Cortex of kidney (tissue), 1 donor: ENCODE results near the gene TATDN2.
"Not testable (repeated sequence)": the region's sequence is repeated elsewhere in the genome, so short reads cannot be mapped to it uniquely, and the experiment has no call there.

Source experiments
- DNase-seq: peaks from one replicate; lab custom pipeline; 2025; lab: John Stamatoyannopoulos, UW

TATDN2 gene

DNA sequence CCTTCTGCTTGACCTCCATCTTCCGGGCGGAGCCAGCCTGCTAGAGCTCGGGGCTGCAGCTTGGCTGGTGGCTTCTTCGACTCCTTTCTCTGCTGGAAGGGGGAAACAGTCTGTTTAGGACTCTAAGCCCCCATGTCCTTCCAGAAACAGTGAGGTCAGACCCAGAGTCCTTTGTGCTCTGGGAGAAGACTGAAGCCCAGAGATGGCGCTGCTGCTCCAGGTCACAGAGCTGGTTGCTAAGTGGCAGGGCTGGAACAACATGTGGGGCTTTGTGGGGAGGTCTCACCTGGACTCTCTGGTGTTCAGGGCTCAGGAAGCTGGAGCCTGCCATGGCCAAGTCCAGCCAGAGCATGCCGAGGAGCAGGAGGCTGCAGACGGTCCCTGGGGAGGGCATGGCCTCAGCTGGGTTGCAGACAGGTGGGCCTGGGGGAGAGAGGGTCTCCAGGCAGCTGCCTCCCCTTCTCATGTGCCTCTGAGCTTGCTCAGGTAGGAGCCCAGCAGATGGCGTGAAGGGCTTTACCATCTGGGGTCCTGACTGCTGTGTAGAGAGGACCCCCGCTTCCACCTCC, 41.6 kb downstream of the TATDN2 start:
- no peak for DNase-seq

DNA sequence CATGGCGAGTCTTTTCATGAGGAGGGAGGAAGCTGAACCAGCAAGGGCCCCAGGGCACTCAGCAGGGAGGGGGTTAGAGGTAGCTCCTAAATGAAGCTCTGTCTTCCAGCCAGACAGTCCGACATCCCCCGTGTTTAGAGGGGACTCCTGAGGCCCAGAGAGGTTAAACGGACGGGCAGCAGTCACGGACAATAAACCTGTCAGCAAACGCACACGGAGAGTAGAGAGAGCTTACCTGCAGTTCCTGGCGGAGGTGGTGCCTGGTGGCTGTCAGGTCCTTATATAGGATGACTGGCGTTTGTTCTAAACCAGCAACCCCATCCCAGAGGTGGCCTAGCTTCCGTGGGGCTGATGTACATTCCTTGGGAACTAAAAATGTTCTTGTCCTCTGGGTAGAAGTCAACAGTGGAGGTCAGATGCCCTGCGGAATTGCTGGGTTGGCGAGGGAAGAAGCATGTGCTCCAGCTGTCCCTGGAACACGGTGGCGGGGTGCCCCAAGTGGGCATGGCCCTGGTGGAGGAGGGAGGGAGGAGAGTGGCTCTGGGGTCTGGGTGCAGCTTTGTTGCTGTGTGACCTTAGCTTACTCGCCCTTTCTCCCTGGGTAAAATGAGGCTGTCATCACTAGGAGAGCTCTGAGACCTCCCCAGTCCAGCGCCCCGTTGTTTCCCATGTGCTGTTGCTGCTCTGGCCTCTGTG, 42.4 kb downstream of the TATDN2 start:
- DNase-seq = no peak

DNA sequence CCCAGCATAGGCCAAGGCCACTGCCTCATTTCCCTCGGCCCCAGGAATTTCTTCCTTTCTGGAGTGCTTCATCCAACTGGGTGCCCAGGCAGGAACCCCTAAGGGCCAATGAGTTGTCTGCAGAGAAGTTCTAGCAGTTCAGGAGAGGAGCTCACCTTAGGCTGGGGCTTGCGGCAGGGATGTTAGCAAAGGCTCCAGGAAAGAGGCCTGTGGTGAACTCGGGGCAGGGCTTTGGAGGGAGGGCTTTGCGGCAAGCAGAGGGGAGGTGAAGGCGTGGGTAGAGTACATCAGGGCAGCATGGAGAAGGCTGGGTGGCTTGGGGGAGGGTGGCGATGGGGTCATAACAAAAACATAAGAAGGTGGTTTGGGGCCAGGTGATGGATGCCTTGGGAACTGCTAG, 43.4 kb downstream of the TATDN2 start:
- DNase-seq = no peak

DNA sequence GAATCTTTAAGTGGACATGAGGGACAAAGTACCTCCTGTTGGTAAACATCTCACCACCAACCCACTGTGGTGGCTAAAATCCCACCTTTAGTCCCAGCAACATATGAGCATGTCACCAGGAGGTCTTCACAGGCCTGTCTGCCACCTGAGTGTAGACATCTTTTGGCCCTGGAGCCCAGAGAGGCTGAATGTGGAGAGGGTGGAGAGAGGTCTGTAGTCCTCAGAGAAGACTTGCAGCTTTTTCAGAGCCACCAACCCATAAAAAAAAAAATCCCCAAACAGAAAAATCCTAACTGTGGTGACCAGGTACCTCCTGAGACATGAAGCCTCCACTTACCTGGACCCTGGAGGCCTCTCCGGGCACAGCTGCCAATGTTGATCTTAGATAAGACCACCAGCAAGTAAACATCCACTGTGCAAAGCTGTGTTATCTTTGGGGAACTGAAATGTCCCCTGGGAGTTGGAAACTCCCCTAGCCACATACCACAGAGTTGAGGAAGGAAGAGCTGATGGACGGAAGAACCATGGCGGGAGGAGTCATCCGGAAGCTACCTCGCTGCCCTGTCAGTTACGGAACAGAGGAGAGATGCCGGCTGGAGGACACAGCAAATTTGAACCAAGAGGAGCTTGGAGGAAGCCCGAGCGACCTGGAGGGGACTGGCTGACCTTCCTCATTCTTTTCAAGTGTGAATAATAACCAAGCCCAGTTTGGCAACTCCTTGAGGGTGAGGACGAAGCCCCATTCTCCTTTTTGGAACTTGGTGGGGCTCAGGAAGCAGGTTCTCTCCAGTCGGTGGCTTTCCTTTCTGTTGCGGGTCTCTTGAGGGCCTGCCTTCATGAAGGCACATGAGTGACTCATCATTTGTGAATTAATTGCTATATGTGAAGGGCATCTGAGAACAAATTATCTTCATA, 44.5 kb downstream of the TATDN2 start, which contains the start of gene GHRL:
Gene GHRL, minus strand, starts transcription at position 443 of the 915 bp plus-strand sequence. CDS start 2,767 bp downstream, outside the sequence.
- DNase-seq = no peak

DNA sequence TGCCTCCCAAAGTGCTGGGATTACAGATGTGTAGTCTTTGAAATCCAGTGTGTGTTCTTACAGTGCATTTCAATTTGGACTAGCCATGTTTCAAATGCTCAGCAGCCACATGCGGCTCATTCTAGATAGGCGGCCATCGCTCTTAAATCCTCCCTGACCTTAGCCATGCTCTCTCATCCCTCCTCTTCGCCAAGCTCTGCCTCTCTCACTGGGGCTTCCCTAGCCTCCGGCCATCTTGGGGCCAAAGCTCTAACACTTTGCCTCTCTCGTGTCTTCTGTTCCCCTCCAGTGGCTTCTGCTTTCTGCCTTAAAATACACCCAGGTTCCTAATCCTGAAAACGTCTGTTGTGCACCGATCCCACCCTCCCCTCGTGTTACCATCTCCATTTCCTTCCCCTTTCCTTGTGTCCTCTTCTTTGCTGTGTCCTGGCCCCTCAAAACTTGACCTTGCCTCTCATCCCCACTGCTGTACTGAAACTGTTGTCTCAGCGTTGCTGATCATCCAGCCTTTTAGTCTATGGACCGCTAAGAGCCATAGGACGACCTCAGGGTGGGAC, 45.8 kb downstream of the TATDN2 start:
- DNase-seq = no peak

DNA sequence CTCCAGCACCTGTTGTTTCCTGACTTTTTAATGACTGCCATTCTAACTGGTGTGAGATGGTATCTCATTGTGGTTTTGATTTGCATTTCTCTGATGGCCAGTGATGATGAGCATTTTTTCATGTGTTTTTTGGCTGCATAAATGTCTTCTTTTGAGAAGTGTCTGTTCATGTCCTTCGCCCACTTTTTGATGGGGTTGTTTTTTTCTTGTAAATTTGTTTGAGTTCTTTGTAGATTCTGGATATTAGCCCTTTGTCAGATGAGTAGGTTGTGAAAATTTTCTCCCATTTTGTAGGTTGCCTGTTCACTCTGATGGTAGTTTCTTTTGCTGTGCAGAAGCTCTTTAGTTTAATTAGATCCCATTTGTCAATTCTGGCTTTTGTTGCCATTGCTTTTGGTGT, 49.8 kb downstream of the TATDN2 start:
- DNase-seq = not testable (repeated sequence)

DNA sequence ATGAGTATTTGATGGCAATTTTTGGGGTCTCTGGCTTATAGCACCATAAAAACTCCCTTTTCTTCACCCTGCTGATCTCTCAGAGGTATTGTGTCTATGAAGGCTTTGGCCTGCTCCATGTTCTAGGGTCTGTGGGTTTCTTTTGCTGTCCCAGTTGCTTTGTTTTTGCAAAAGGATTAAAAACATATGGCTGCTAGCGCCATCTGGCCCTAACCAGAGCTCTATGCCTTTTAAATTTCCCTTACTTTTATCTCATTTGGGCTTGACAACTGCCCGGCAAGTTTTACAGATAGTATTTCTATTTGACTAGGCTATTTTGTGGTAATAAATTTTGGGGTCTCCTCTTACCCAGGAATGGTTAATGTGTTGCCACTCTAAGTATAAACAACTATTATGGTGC, 50.9 kb downstream of the TATDN2 start:
- no peak for DNase-seq

DNA sequence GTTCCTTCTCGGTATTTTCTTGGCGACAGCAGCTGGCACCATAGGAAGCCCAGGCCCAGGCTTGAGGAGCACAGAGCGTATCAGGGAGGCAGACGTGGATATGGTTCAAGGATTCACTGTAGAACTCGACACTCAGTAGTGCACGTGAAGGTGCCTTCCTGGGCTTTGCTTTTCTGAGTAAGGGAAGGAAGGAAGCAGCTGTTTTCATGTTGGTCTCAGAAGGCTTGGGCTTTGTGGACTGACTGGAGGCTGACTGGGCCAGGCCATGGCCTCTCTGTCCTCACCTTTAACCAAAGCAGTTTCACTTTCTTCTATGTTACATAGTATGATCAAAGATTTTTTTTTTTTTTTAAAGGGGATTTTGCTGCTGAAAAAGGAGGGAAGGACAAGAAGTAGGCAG, 51.4 kb downstream of the TATDN2 start:
- no peak for DNase-seq

DNA sequence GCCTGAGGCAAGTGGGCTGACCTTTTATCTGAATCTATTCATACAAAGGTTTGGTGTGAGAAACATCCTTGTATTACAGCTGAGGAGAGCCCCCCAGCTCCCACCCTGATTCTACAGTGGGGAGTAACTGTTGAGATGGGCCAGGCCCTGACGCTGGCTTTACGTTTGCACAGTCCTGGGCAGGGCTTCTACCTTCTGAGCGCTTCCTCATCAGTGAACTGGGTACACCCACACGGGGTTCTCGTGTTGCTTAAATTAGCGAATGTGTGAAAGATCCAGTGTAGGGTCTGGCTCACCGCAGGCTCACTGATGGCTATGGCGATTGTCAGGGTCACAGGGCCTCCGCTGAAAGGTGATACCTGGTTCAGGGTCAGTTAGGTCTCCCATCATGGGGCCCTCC, 51.8 kb downstream of the TATDN2 start:
- DNase-seq = no peak

DNA sequence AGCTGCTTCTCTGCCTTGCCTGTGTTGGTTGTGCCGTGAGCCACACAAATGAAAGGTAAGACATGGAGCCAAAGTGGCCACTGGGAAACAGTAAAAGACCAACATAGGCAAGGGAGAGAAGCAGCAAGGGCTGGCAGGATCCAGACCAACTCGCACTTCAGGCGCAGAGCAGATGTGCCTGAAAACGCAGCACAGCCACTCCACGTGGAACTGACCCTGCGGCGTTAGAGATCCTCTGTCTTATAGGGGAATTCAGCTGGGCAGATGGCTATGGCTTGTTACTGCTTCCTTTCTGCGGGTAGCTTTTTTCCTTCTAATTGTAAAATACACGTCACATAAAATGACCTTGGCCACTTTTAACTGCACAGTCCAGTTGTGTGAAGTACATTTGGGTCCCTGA, 54.8 kb downstream of the TATDN2 start:
- DNase-seq = no peak

DNA sequence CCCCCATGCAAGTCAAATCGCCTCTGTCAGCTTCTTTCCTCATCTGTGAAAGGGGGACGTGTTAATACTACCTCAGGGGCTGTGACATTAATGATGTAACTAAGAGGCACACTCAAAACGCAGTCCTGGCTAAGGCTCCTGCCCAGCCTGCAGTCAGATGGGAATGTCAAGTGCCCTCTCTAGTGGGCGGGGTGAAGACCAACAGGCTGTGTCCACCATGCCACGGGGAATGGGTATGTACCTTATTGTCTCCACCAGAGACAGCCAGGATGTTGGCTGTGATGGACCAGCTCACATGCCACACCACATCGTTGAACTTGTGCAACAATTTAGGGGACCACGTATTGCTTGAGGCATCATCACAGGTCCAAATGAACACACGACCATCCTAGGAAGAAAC, 55.5 kb downstream of the TATDN2 start:
- DNase-seq = no peak

DNA sequence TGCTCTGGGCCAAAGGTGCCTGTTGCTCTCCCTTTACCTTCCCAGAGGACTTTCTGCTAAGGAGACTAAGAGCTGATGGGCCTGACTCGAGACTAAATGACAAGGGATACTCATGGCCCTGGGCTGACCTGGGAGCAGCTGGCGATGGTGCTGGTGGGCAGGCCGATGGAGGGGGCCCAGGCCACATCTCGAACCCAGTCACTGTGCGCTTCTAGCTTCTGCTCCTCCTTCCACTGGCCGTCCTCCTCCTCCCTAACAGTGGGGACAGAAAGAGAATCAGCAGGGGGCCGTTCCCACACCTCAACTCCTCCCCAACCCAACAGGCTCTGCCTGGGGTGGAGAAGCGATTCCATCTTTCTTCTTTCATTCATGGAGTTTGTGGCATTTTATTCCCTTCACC, 56.6 kb downstream of the TATDN2 start:
- no peak for DNase-seq

DNA sequence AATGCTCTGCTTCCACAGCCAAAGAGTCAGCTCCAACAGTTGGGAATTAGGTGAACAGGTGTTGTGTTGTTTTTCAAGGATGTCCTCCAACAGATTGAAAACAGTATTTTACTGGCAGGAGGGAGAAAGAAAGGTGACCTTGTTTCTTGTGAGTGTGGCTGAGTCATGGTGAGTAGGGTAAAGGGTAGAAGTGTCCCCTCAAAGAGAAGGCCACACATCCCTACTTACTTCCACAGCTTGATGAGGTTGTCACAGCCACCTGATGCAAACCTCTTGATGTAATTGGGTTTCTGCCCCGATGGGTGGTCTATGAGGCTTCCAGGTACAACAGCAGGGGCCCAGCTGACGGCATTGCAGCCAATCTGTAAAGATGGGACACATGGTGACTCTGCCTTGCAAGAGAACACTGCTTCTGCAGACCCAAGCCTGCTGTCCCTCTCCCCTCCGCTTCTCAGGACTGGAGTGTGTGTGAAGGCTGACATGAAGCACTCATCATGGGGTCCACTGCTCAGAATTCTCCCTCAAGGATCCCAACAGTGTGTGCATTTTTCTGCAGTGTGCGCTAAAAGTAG, 57.2 kb downstream of the TATDN2 start:
- DNase-seq = no peak

DNA sequence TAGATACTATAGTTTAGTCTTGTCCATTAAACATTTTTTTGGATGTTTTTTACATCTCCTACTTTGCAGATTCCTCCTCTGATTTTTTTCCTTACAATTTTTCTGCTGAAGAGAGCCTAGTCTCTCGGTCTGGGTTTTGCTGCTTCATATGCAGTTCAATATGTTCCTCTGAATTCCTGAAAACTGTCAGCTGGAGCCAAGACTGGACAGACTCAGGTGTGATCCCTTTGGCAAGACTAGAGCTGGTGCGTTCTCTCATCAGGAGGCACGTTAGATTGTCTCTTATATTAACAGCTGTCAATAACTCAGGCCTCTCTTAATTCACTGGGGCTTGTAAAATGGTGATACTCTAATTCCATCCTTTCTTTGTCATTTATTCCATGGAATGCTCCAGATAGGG, 57.9 kb downstream of the TATDN2 start:
- DNase-seq = no peak

DNA sequence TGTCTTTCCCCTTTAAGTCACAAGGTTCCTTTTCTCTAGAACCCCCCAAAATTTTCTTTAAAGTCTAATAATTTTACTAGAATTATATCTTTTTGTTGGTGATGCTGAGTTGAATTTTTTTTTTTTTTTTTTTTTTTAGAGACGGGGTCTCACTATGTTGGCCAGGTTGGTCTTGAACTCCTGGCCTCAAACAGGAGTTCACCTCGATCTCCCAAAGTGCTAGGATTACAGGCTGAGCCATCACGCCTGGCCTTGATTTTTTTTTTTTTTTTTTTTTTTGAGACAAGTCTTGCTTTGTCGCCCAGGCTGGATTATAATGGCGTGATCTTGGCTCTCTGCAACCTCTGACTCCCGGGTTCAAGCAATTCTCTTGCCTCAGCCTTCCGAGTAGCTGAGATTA, 60.4 kb downstream of the TATDN2 start:
- no peak for DNase-seq

DNA sequence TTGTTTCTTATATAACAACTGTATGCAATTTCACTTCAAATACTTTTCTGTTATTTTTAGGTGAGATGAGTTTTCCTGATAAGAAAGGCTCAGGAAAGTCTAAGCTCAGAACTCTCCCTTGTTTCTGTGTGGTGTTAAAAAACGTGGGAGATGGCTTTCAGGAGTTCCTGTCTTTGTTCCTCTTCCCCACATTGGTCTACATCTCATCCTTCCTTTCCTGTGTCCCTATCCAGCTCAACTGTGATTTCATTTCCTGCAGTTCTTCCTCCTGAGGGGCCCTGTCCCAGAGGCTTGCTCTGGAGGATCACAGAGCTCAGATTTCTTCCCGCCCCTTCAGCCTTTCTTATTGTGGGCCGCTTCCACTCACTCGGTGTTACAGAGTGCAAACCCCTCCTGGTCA, 61.5 kb downstream of the TATDN2 start:
- DNase-seq = no peak

DNA sequence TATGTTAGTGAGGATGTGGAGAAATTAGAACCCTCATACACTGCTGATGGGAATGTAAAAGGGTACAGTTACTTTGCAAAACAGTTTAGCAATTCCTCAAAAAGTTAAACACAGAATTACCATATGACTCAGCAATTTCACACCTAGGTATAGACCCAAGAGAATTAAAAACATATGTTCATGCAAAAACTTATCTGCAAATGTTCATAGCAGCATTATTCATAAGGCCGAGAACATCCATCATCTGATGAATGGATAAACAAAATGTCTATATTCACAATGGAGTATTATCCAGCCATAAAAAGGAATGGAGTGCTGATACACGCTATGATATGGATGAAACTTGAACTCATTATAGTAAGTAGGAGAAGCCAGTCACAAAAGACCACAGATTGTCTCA, 62.3 kb downstream of the TATDN2 start:
- DNase-seq = no peak

DNA sequence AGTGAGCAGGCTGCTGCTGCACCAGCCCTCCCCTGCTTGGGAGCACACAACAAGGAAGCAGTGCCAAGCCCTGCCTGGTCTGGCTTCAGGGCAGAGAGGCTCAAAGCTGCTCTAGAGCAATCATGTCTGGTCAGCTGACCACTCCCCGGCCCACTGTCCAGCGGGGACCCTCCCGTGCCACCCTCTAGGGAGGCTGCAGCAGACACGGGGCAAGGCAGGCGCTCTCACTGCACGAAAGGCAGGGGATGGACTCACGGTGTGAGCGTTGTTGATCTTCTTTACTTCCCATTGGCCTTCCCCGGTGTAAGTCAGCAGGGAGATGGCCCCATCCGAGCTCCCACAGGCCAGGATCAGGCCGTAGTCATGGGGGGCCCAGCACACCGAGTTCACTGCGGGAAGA, 63.5 kb downstream of the TATDN2 start:
- DNase-seq = no peak

DNA sequence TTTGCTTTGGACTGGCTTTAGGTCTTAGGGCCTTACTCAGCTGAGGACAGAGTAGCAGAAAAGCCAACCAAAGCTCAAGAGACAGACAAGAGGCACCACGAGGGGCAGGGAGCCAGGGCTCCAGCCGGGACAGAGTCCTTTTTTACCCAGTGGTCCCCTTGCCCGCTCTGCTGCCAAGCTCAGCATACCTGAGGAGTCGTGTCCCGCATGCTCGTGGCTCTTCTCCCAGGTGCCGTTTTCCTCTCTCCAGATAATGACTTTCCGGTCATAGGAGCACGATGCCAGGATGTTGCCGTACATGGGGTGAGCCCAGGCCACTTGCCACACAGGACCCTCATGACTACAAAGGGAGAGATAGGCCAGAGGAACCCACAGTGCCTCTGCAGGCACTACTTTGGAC, 64.1 kb downstream of the TATDN2 start:
- no peak for DNase-seq

DNA sequence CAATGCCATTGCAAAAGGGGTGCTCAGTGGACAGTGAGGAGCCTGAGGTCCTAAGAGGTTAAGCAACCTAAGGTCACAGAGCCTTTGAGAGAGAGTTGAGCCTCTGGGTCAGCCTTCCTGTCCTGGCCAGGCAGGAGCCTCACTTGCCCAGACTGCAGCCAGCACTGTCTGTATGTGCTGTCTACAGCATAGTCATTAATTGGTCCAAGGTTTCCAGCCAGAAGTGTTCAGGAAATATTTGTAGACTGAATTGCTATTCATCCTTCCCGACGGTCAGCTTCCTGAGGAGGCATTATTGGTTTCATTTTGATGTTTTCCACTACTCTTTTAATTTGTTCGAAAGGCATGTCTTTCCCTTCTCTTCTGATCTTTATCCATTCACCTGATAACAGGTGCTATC, 64.6 kb downstream of the TATDN2 start:
- no peak for DNase-seq

DNA sequence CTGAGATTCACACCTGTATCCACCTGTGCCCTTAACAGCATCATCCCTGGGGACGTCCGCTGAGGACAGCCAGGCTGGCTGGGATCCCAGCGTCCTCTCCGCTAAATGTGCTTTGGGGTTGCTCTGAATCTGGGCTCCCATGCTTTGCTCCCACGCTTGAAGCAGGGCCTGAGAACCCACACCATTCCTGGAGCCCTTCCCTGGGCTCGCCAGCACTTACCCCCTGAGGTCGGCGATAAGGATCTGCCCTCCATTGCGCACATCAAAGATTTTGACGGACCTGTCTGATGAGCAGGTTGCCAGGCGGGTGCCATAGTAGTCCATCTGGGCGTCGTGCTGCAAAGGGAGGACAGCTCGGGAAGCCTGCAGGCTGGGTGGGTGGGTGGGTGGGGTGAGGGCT, 66.8 kb downstream of the TATDN2 start:
- DNase-seq = no peak

DNA sequence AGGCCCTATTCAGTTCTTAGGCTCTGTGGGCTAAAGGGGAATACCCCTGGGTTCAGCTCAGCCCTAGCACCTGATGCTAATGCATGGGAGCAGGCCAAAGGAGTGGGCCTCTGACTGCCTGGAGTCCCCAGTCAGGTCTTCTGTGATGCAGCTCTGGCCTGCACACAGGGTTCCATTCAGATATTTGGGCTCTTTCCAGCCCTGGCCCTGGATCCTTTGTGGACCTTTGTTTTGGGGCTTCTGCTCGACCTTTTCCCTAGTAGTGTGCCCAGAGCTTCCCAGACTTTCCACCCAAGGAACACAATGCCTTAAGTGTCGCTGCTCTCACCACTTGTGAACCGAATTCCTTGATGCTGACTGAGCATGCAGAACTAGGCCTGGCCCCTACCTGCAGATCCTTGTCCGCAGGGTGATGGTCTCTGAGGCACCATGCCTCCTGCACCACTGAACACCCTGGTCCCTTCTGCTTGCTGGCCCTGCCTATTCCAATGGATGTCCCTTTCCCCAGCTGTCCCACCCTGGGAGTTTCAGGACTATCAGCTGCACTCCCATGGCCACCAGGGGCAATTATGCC, 67.6 kb downstream of the TATDN2 start:
- DNase-seq = no peak
